Neutrophil (primary cell): ENCODE results near the gene NR6A1.

Source experiments
- H3K27ac ChIP-seq: fragments of 200-600 bp; sonication (generic); 2 replicates; pipeline ENCODE4 v1.5.1; 2016; ENCODE audit warnings: mild to moderate bottlenecking, moderate library complexity
- H3K27me3 ChIP-seq: fragments of 200-600 bp; sonication (generic); 2 replicates; pipeline ENCODE4 v1.6.0; 2016; ENCODE audit warnings: mild to moderate bottlenecking
- H3K36me3 ChIP-seq: fragments of 200-600 bp; sonication (generic); 2 replicates; pipeline ENCODE4 v1.5.1; 2017
- H3K4me1 ChIP-seq, 2 experiments: fragments of 200-600 bp in 1 of 2; sonication (generic) in 1 of 2; 1 replicate in 1 of 2; 2 replicates in 1 of 2; pipeline versions ENCODE4 v1.5.1 to v1.6.1; 2013 to 2016; ENCODE audit warnings: low read depth in 1 of 2, low read length in 1 of 2, mild to moderate bottlenecking in 1 of 2, moderate library complexity in 1 of 2; ENCODE audit not compliant: control insufficient read depth in 1 of 2, insufficient read depth in 1 of 2
- H3K4me3 ChIP-seq, 2 experiments: fragments of 200-600 bp in 1 of 2; sonication (generic) in 1 of 2; 1 replicate in 1 of 2; 2 replicates in 1 of 2; pipeline ENCODE4 v1.5.1; 2013 to 2016; ENCODE audit warnings: low read depth in 1 of 2, low read length in 1 of 2, mild to moderate bottlenecking in 1 of 2, moderate library complexity in 1 of 2
- H3K9me3 ChIP-seq: fragments of 200-600 bp; sonication (generic); 2 replicates; pipeline ENCODE4 v1.5.1; 2016
- TF ChIP-seq, protein P1 (sequence below): fragments of 200-600 bp; sonication (generic); IDR thresholded peaks from 2 replicates; pipeline ENCODE4 v1.5.1; 2016; ENCODE audit warnings: antibody characterized with exemption

The NR6A1 gene

DNA sequence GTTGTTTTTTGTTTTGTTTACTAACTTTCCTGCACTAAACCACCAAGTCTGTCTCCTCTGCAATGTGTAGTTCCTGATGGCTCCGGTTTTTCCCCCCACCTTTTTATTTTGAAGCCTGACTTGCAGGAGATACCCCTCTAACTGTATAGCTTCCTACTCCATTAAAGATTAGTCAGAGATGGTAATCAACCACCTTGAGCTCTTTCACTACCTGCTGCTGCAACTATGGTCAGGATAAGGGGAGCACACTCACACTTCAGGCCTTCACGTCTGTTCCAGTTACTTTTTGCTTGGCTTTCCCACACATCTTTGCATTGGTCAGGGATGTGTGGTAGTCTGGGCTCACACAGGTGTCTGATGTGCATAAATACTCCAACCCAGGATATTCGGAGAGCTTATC, 63.4 kb downstream of the NR6A1 start:
- H3K4me1 ChIP-seq = peaks cover 0 to 9% of the 10 kb centered on the region in 2 experiments
- H3K27me3 ChIP-seq = no peaks in the 10 kb centered on the region
- H3K4me3 ChIP-seq = no peak overlapping the region
- H3K9me3 ChIP-seq = no peaks in the 10 kb centered on the region
- H3K36me3 ChIP-seq = no peaks in the 10 kb centered on the region
- TF ChIP-seq, protein P1, sequence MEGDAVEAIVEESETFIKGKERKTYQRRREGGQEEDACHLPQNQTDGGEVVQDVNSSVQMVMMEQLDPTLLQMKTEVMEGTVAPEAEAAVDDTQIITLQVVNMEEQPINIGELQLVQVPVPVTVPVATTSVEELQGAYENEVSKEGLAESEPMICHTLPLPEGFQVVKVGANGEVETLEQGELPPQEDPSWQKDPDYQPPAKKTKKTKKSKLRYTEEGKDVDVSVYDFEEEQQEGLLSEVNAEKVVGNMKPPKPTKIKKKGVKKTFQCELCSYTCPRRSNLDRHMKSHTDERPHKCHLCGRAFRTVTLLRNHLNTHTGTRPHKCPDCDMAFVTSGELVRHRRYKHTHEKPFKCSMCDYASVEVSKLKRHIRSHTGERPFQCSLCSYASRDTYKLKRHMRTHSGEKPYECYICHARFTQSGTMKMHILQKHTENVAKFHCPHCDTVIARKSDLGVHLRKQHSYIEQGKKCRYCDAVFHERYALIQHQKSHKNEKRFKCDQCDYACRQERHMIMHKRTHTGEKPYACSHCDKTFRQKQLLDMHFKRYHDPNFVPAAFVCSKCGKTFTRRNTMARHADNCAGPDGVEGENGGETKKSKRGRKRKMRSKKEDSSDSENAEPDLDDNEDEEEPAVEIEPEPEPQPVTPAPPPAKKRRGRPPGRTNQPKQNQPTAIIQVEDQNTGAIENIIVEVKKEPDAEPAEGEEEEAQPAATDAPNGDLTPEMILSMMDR = no peak
- no peak overlapping the region for H3K27ac ChIP-seq

DNA sequence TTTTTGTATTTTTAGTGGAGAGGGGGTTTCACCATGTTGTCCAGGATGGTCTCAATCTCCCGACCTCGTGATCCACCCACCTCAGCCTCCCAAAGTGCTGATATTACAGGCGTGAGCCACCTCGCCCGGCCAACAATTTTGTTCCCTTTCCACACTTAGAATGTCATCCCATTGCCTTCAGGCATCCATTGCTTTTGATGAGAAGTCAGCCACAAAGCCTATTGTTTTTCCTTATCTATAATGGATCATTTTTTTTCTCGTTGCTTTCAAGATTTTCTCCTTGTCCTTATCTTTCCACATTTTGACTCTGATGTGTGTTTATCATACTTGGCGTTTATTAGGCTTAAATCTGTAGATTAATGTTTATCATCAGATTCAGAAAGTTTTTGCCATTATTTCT, 64.4 kb downstream of the NR6A1 start:
- H3K27ac ChIP-seq = no peak overlapping the region
- TF ChIP-seq, protein P1 = no peak
- peaks cover 0 to 4% of the 10 kb centered on the region in 2 experiments for H3K4me1 ChIP-seq
- H3K9me3 ChIP-seq = no peaks in the 10 kb centered on the region
- H3K36me3 ChIP-seq = no peaks in the 10 kb centered on the region
- no peak overlapping the region for H3K4me3 ChIP-seq
- H3K27me3 ChIP-seq = no peaks in the 10 kb centered on the region

DNA sequence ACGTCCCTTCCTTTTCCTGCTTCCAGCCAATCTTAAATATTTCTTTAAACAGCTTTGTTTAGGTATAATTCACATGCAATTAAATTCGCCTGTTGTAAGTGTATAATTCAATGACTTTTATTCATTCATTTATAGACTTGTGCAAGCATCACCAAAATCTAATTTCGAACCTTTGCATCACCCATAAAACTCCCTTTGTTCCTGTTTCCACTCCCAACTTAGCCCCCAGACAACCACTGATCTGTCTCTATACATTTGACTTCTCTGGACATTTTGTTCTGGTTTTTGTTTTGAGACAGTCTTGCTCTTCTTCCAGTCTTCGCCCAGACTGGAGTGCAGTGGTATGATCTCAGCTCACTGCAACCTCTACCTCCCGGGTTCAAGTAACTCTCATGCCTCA, 71.5 kb downstream of the NR6A1 start:
- Histone ChIP-seq H3K9me3 (no peaks in the 10 kb centered on the region), H3K27me3 (no peaks in the 10 kb centered on the region), H3K4me3 (no peak overlapping the region), H3K27ac (no peak overlapping the region), H3K4me1 (peaks cover 37 to 42% of the 10 kb centered on the region in 2 experiments), H3K36me3 (no peaks in the 10 kb centered on the region)
- TF ChIP-seq, protein P1 = no peak

DNA sequence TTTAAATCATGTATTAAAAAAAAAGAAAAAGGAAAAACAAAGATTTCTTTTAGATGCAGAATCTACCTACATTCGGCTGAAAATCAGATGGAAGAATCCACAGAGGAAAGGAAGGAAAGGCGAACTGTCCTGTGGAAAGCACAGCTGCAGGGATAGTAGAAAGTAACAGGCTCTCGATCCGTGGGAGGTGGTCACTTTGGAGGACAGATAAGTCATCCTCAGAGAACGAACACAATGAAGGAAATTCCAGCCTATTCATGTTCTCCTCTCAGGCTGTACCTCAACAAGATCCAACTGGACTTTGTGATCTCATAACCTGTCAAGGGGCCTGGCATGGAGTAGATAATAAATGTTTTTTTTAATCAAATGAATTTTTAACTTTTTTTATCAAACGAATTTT, 72.8 kb downstream of the NR6A1 start:
- no peak overlapping the region for H3K27ac ChIP-seq
- H3K4me1 ChIP-seq = peaks cover 51 to 55% of the 10 kb centered on the region in 2 experiments
- no peaks in the 10 kb centered on the region for H3K36me3 ChIP-seq
- H3K4me3 ChIP-seq = no peak overlapping the region
- TF ChIP-seq, protein P1 = no peak
- no peaks in the 10 kb centered on the region for H3K9me3 ChIP-seq
- no peaks in the 10 kb centered on the region for H3K27me3 ChIP-seq

DNA sequence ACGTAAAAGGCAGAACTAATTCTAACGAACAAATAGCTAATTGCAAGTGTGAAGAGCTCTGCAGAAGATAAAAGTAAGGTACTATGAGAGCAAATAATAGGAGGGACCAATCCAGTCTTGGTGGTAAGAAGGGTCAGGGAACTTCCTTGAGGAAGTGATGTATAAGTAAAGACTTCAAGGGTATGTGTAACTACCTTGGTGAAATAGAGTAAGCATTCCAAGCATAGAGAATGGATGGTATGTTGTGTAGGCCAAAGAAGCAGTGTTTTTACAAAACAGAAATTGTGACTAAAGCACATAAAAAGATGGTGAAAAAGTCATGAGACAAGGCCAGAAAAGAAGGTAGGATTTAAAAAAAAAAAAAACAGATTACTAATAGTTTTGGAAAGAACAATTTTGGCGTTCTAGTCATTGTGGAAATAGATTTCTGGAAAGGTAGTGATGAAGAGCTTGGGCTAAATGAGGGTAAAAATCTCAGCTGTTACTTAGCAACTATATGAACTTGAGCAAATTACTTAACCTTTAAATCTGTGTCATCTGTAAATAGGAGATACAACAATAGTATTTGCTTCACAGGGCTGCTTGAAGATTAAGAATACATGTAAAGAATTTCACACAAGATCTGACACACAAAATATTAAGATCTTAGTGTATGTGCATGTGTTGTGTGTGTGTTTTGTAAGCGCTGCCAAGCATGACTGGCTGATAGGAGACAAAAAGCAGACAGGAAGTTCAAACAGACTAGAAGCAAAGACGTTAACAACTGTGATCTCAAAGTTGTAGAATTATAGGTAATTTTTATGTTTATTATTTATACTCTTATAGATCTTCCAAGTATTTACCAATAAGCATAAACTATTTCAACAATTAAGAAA, 73.5 kb downstream of the NR6A1 start:
- H3K4me3 ChIP-seq = no peak overlapping the region
- H3K36me3 ChIP-seq = no peaks in the 10 kb centered on the region
- peaks cover 58 to 62% of the 10 kb centered on the region in 2 experiments for H3K4me1 ChIP-seq
- no peaks in the 10 kb centered on the region for H3K9me3 ChIP-seq
- no peaks in the 10 kb centered on the region for H3K27me3 ChIP-seq
- TF ChIP-seq, protein P1 = no peak
- no peak overlapping the region for H3K27ac ChIP-seq
